ENCODE results near the gene RCHY1. TPM values are rescaled to one million over a fixed set of nuclear protein-coding genes. Genes with fewer than 3 reads are reported as not detected.
A peak's percentile ranks its signal among the peaks of the same experiment; 100 is the strongest.

The RCHY1 gene
- total and polyA plus RNA-seq, 12 donors = 7.4 to 54.2 (median 31.4) TPM

DNA sequence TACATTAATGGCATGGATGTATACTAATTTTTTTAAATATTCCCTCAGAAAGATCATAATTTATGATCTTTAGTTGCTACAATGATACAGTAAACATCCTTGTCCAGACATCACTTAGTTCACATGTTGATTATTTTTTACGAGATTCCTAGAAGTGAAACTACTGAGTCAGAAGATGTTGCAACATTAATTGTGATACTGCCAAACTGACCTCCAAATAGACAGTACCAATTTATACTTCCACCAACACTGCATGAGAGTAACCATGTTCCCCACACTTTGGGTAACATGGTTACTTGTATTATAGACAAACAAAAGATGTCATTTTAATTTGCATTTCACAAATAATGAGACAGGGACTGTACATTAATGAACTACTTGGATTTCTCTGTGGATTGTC lies 19.6 kb downstream of the RCHY1 start:
- TF ChIP-seq, protein P1, sequence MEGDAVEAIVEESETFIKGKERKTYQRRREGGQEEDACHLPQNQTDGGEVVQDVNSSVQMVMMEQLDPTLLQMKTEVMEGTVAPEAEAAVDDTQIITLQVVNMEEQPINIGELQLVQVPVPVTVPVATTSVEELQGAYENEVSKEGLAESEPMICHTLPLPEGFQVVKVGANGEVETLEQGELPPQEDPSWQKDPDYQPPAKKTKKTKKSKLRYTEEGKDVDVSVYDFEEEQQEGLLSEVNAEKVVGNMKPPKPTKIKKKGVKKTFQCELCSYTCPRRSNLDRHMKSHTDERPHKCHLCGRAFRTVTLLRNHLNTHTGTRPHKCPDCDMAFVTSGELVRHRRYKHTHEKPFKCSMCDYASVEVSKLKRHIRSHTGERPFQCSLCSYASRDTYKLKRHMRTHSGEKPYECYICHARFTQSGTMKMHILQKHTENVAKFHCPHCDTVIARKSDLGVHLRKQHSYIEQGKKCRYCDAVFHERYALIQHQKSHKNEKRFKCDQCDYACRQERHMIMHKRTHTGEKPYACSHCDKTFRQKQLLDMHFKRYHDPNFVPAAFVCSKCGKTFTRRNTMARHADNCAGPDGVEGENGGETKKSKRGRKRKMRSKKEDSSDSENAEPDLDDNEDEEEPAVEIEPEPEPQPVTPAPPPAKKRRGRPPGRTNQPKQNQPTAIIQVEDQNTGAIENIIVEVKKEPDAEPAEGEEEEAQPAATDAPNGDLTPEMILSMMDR (IDR thresholded peaks at IDR 0.05) = no peak
- no peak for TF ChIP-seq POLR2A (IDR thresholded peaks at IDR 0.05)
- WGBS, 4 donors = 7 to 13% (median 8%) methylated on average over 1 of the region's 1 CpG
- H3K36me3 ChIP-seq (replicated peaks in 1 of 2) = peaks cover 0 to 48% of the 10 kb centered on the region in 2 donors
- H3K9me3 ChIP-seq (replicated peaks in 1 of 3) = peaks cover 0 to 3% (median 0%) of the 10 kb centered on the region in 3 donors
- H3K27ac ChIP-seq = peak overlapping the region in 2 of 5 donors; percentile 5 to 17
- no peak for DNase-seq
- intact Hi-C loops (cut with DNase I) = no loop called here
- peaks cover 9 to 24% of the 10 kb centered on the region in 2 donors for H3K4me1 ChIP-seq (replicated peaks in 1 of 2)
- no peaks in the 10 kb centered on the region for H3K27me3 ChIP-seq
- no peak overlapping the region for H3K4me3 ChIP-seq

DNA sequence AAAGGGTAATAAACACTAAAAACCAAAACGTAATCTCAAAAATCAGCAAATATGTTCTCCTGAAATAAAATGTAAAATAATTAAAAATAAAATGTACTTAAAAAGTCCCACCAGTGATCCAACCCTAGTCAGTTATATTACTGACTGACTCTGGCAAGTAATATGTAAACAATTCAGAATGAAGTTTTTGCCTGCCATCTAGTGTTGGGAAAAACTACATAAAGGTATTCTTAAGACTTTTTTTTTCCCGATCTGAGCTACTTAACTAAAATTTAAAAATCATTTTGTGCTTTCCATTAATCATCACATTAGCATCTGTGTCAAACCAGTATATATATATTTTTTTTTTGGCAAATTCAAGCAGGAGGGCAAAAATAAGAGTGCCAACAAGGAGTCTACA lies 24.0 kb downstream of the RCHY1 start:
- no peak for DNase-seq
- TF ChIP-seq POLR2A (IDR thresholded peaks at IDR 0.05) = no peak
- TF ChIP-seq, protein P1 (IDR thresholded peaks at IDR 0.05) = peak in 4 of 6 experiments; percentile 10 to 42 (median 28)
- 52 to 64% (median 57%) methylated on average over 2 of the region's 2 CpGs for WGBS, 4 donors
- Histone ChIP-seq H3K36me3 (replicated peaks in 1 of 2) (peaks cover 0 to 52% of the 10 kb centered on the region in 2 donors), H3K4me3 (no peak overlapping the region), H3K4me1 (replicated peaks in 1 of 2) (peaks cover 9 to 16% of the 10 kb centered on the region in 2 donors), H3K27me3 (no peaks in the 10 kb centered on the region), H3K9me3 (replicated peaks in 1 of 3) (no peaks in the 10 kb centered on the region), H3K27ac (no peak overlapping the region)
- intact Hi-C loops (cut with DNase I) = no loop called here

DNA sequence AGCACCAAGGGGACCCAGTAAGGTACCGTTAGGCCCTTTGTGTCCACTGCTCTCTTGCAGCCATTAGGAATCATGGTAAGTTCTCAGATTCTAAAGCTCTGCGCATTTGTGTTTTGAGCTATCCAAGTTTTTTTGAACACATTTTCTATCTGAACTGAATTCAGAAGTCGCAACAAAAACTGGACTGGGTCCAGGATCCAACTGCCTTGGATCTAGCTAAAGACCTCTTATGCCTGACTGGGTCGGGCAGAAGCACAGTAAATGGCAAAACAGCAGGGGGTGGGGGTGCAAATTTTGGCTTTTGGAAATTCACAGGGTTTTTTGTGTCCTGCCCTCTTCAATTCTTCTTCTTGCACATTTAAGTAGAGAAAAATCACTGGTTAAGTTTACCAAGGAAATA lies 30.0 kb downstream of the RCHY1 start:
- H3K4me1 ChIP-seq (replicated peaks in 1 of 2) = no peaks in the 10 kb centered on the region
- intact Hi-C loops (cut with DNase I) = no loop called here
- WGBS, 4 donors = 66 to 94% (median 85%) methylated on average over 4 of the region's 4 CpGs
- H3K27ac ChIP-seq = no peak overlapping the region
- H3K9me3 ChIP-seq (replicated peaks in 1 of 3) = no peaks in the 10 kb centered on the region
- peaks cover 0 to 30% of the 10 kb centered on the region in 2 donors for H3K36me3 ChIP-seq (replicated peaks in 1 of 2)
- TF ChIP-seq, protein P1 (IDR thresholded peaks at IDR 0.05) = no peak
- no peak for TF ChIP-seq POLR2A (IDR thresholded peaks at IDR 0.05)
- no peaks in the 10 kb centered on the region for H3K27me3 ChIP-seq
- peak in 3 of 7 donors; percentile 9 to 16 (median 15) for DNase-seq
- H3K4me3 ChIP-seq = no peak overlapping the region

DNA sequence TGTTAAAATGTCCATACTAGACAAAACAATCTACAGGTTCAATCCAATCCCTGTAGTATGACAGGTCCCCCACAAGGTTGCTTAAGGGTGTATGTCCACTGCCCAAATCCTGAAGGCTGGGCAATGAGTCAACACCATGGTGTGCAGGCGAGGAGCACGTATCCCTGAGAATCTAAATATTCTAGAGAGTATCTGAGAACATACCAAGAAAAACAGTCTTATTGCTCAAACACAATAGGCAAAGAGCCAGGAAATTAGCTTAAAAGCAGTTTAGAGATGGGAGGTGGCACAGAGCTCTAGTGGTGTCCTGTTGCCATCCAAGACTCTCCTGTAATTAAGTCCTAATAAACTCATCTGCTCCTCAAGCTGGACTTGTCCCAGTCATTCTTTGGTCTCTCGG lies 37.0 kb downstream of the RCHY1 start:
- DNase-seq = no peak
- no peak for TF ChIP-seq POLR2A (IDR thresholded peaks at IDR 0.05)
- TF ChIP-seq, protein P1 (IDR thresholded peaks at IDR 0.05) = no peak
- no peaks in the 10 kb centered on the region for H3K9me3 ChIP-seq (replicated peaks in 1 of 3)
- H3K4me1 ChIP-seq (replicated peaks in 1 of 2) = no peaks in the 10 kb centered on the region
- no peaks in the 10 kb centered on the region for H3K27me3 ChIP-seq
- H3K36me3 ChIP-seq (replicated peaks in 1 of 2) = peaks cover 0 to 20% of the 10 kb centered on the region in 2 donors
- intact Hi-C loops (cut with DNase I) = no loop called here
- H3K27ac ChIP-seq = no peak overlapping the region
- H3K4me3 ChIP-seq = no peak overlapping the region
- 87 to 96% (median 92%) methylated on average over 3 of the region's 3 CpGs for WGBS, 4 donors
